SU-DHL-6 (cell line): ENCODE results near the gene C16orf87.

Experiments used
- CTCF ChIP-seq: fragments of 200-600 bp; sonication (generic); IDR thresholded peaks from one replicate; pipeline ENCODE4 v1.5.1; 2017; ENCODE audit warnings: antibody characterized with exemption, mild to moderate bottlenecking, low read length, moderate library complexity; ENCODE audit not compliant: insufficient read depth, poor library complexity, severe bottlenecking
- EZH2phosphoT487 ChIP-seq: fragments of 200-600 bp; sonication (generic), shearing (Covaris generic); conservative IDR thresholded peaks from 2 replicates; pipeline ENCODE4 v1.6.1; 2018; ENCODE audit warnings: mild to moderate bottlenecking, antibody characterized with exemption, low read length, moderate library complexity, mixed read lengths

GRCh38 chr16:46777804-46778203 is 53.2 kb downstream of the C16orf87 start:
- TF ChIP-seq CTCF (no peak), EZH2phosphoT487 (no peak)
